HepG2 (cell line): ENCODE results near the gene FAM181A. TPM values are rescaled to one million over a fixed set of nuclear protein-coding genes. Genes with fewer than 3 reads are reported as not detected.

Experiments used
- CAMTA2 ChIP-seq: sonication (generic); formaldehyde crosslinking; IDR thresholded peaks from 2 replicates; pipeline ENCODE4 v1.4.0; 2020; ENCODE audit warnings: mild to moderate bottlenecking, missing genetic modification reagents, borderline replicate concordance
- KLF6 ChIP-seq: IDR thresholded peaks from 2 replicates; pipeline ENCODE4 v1.8.0; 2016; ENCODE audit warnings: missing biosample characterization, missing genetic modification reagents
- MBD4 ChIP-seq: IDR thresholded peaks from 2 replicates; pipeline ENCODE4 v1.6.1; 2012; ENCODE audit warnings: low read length, inconsistent platforms, borderline replicate concordance
- POLR2G ChIP-seq: fragments of 200-400 bp; formaldehyde crosslinking; IDR thresholded peaks from 2 replicates; pipeline ENCODE4 v1.6.1; 2018; ENCODE audit warnings: mild to moderate bottlenecking, low read depth, low read length, moderate library complexity
- SRY ChIP-seq: sonication (generic); formaldehyde crosslinking; IDR thresholded peaks from 2 replicates; pipeline ENCODE4 v1.8.0; 2022; ENCODE audit warnings: mild to moderate bottlenecking, missing genetic modification reagents
- STAT5B ChIP-seq: sonication (generic); formaldehyde crosslinking; IDR thresholded peaks from 2 replicates; pipeline ENCODE4 v1.4.0; 2020; ENCODE audit warnings: missing genetic modification reagents
- ZHX2 ChIP-seq, 2 experiments: sonication (generic) in 1 of 2; formaldehyde crosslinking in 1 of 2; IDR thresholded peaks; 2 replicates each; pipeline versions ENCODE4 v1.6.1 to v1.9.0; 2014 to 2022; ENCODE audit warnings: antibody characterized with exemption in 1 of 2, borderline replicate concordance in 1 of 2, inconsistent platforms in 1 of 2, low read depth in 1 of 2, missing genetic modification reagents in 1 of 2
- ZNF224 ChIP-seq: sonication (generic); formaldehyde crosslinking; IDR thresholded peaks from 2 replicates; pipeline ENCODE4 v1.5.0; 2020; ENCODE audit warnings: mild to moderate bottlenecking, missing genetic modification reagents
- ZNF446 ChIP-seq: sonication (generic); formaldehyde crosslinking; IDR thresholded peaks from 2 replicates; pipeline ENCODE4 v1.5.0; 2020; ENCODE audit warnings: mild to moderate bottlenecking, missing genetic modification reagents
- ZNF451 ChIP-seq: sonication (generic); formaldehyde crosslinking; IDR thresholded peaks from 2 replicates; pipeline ENCODE4 v1.5.0; 2020; ENCODE audit warnings: mild to moderate bottlenecking, missing genetic modification reagents
- ZNF564 ChIP-seq: sonication (generic); formaldehyde crosslinking; IDR thresholded peaks from 2 replicates; pipeline ENCODE4 v1.8.1; 2023; ENCODE audit warnings: mild to moderate bottlenecking, missing genetic modification reagents
- ZNF740 ChIP-seq: sonication (generic); formaldehyde crosslinking; IDR thresholded peaks from 2 replicates; pipeline ENCODE4 v1.4.0; 2020; ENCODE audit warnings: missing genetic modification reagents
- ZNF790 ChIP-seq: sonication (generic); formaldehyde crosslinking; IDR thresholded peaks from 2 replicates; pipeline ENCODE4 v1.8.0; 2022; ENCODE audit warnings: missing genetic modification reagents, mild to moderate bottlenecking, borderline replicate concordance
- polyA plus RNA-seq, 8 experiments: library from polyadenylated mRNA; depleted of rRNA in 3 of 8; stranded (reverse) in 7 of 8; unstranded in 1 of 8; fragments of >200 nt; fragmentation: Illumina TruSeq in 4 of 8; extraction: Trizol in 4 of 8; gene quantifications; 2 replicates each; pipeline versions ENCODE4 v1.2.1 to v1.2.3, GENCODE V29; 2011 to 2016; ENCODE audit warnings: low read depth in 4 of 8, missing spikeins in 1 of 8, mixed read lengths in 1 of 8; ENCODE audit not compliant: insufficient read depth in 1 of 8
- total RNA-seq, 5 experiments: library from RNA; depleted of rRNA; stranded (reverse); fragments of >200 nt; fragmentation: Illumina TruSeq; extraction: Trizol; gene quantifications; 2 replicates each; pipeline ENCODE4 v1.2.3, GENCODE V29; 2016; ENCODE audit warnings: low read depth in 1 of 5
- TF ChIP-seq, protein P1 (sequence below): sonication (generic); formaldehyde crosslinking; IDR thresholded peaks from 2 replicates; pipeline ENCODE4 v1.8.1; 2023; ENCODE audit warnings: missing genetic modification reagents, mild to moderate bottlenecking, borderline replicate concordance
- TF ChIP-seq, protein P2 (sequence below): fragments of 450-650 bp; IDR thresholded peaks from 2 replicates; pipeline ENCODE4 v1.6.1; 2017
- TF ChIP-seq, protein P3 (sequence below): sonication (generic); formaldehyde crosslinking; IDR thresholded peaks from 2 replicates; pipeline ENCODE4 v1.9.0; 2021; ENCODE audit warnings: missing genetic modification reagents, borderline replicate concordance

The FAM181A gene
- total and polyA plus RNA-seq, 2 of the 13 experiments (the other 11 are each of a cell fraction or from before 2014, with no cell fraction given), result 1.1 to 1.5 TPM

- TF ChIP-seq, protein P1, sequence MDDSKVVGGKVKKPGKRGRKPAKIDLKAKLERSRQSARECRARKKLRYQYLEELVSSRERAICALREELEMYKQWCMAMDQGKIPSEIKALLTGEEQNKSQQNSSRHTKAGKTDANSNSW (CRISPR knock-in tag), result no peak
- TF ChIP-seq, protein P2, sequence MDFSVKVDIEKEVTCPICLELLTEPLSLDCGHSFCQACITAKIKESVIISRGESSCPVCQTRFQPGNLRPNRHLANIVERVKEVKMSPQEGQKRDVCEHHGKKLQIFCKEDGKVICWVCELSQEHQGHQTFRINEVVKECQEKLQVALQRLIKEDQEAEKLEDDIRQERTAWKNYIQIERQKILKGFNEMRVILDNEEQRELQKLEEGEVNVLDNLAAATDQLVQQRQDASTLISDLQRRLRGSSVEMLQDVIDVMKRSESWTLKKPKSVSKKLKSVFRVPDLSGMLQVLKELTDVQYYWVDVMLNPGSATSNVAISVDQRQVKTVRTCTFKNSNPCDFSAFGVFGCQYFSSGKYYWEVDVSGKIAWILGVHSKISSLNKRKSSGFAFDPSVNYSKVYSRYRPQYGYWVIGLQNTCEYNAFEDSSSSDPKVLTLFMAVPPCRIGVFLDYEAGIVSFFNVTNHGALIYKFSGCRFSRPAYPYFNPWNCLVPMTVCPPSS, result no peak
- TF ChIP-seq ZNF451 (CRISPR knock-in tag) (peak; percentile 76; the same call in 1 of the 2 replicates), STAT5B (CRISPR knock-in tag) (no peak), ZHX2 (IDR thresholded peaks at IDR 0.05; ENCODE audit: low read depth) (0 out of 2 replicates have a peak, but pooled peaks have one; percentile 39), ZHX2 (CRISPR knock-in tag; IDR thresholded peaks at IDR 0.05; ENCODE audit: borderline replicate concordance) (no peak), ZNF564 (CRISPR knock-in tag) (peak; percentile 76; the same call in 1 of the 2 replicates), SRY (CRISPR knock-in tag) (peak; percentile 78; the same call in 1 of the 2 replicates), CAMTA2 (no peak), MBD4 (no peak), ZNF740 (CRISPR knock-in tag) (no peak), ZNF446 (CRISPR knock-in tag) (peak; percentile 86; the same call in 1 of the 2 replicates), ZNF790 (CRISPR knock-in tag) (peak; percentile 83; the same call in 1 of the 2 replicates), ZNF224 (CRISPR knock-in tag) (no peak; the same call in 1 of the 2 replicates), KLF6 (CRISPR knock-in tag) (peak; percentile 89), POLR2G (peak; percentile 90)
- TF ChIP-seq, protein P3, sequence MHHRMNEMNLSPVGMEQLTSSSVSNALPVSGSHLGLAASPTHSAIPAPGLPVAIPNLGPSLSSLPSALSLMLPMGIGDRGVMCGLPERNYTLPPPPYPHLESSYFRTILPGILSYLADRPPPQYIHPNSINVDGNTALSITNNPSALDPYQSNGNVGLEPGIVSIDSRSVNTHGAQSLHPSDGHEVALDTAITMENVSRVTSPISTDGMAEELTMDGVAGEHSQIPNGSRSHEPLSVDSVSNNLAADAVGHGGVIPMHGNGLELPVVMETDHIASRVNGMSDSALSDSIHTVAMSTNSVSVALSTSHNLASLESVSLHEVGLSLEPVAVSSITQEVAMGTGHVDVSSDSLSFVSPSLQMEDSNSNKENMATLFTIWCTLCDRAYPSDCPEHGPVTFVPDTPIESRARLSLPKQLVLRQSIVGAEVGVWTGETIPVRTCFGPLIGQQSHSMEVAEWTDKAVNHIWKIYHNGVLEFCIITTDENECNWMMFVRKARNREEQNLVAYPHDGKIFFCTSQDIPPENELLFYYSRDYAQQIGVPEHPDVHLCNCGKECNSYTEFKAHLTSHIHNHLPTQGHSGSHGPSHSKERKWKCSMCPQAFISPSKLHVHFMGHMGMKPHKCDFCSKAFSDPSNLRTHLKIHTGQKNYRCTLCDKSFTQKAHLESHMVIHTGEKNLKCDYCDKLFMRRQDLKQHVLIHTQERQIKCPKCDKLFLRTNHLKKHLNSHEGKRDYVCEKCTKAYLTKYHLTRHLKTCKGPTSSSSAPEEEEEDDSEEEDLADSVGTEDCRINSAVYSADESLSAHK (CRISPR knock-in tag), result no peak
These were observed 32.3 kb downstream of the FAM181A start (continued) for GRCh38 chr14:93959239-93960107.
